GM19455 (cell line): Measurements from ENCODE around the gene HLA-DPA1.

Experiments used
- ATAC-seq: cut with Tn5 transposase; IDR thresholded peaks from one replicate; pipeline ENCODE4 v1.9.1; 2021; ENCODE audit not compliant: unreplicated experiment

HLA-DPA1 gene

GRCh38 chr6:33018418-33018817, 55.0 kb downstream of the HLA-DPA1 start:
- ATAC-seq: no peak

- no peak for ATAC-seq
Observed at GRCh38 chr6:33017694-33018353, 55.6 kb downstream of the HLA-DPA1 start.

- ATAC-seq: no peak
Observed at GRCh38 chr6:33017018-33017417, 56.4 kb downstream of the HLA-DPA1 start.

GRCh38 chr6:33015798-33016197, 57.7 kb downstream of the HLA-DPA1 start:
- ATAC-seq: no peak

- ATAC-seq: no peak
Observed at GRCh38 chr6:33014841-33015634, 58.4 kb downstream of the HLA-DPA1 start.
